ENCODE results near the gene ATP6V0A4. TPM values are rescaled to one million over a fixed set of nuclear protein-coding genes. Genes with fewer than 3 reads are reported as not detected.
A peak's percentile ranks its signal among the peaks of the same experiment; 100 is the strongest.
"Not testable (repeated sequence)": the region's sequence is repeated elsewhere in the genome, so short reads cannot be mapped to it uniquely, and the experiment has no call there.

Gene ATP6V0A4
- total RNA-seq, 1 donor from 2014 or later = not detected

GRCh38 chr7:138802706-138803105 is 4.7 kb upstream of the ATP6V0A4 start:
- no peak for DNase-seq

DNA sequence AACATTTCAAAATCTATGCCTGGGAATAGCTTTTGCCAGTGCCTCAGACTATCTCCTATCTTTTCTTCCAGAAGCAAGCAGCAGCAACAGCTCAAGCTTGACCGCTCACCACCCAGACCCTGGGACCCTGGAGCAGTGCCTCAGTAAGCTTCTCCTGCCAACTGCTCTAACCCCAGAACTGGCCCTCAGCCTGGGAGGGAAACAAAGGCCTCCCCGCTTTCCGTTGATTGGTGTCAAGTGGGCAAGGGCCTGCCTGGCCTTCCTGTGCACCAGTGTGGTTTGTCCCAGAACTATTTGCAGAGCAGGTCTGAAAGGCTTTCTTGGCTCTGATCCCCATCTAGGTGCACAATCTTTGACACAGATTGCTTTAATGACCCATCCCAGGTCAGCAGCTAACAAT is 3.3 kb upstream of the ATP6V0A4 start:
- DNase-seq = no peak

- DNase-seq = no peak
Observed at GRCh38 chr7:138799336-138800000, 1.5 kb upstream of the ATP6V0A4 start.

GRCh38 chr7:138798836-138799235 is 840 bp upstream of the ATP6V0A4 start:
- no peak for DNase-seq

GRCh38 chr7:138797046-138797445 is 950 bp downstream of the ATP6V0A4 start:
- DNase-seq = not testable (repeated sequence)

DNA sequence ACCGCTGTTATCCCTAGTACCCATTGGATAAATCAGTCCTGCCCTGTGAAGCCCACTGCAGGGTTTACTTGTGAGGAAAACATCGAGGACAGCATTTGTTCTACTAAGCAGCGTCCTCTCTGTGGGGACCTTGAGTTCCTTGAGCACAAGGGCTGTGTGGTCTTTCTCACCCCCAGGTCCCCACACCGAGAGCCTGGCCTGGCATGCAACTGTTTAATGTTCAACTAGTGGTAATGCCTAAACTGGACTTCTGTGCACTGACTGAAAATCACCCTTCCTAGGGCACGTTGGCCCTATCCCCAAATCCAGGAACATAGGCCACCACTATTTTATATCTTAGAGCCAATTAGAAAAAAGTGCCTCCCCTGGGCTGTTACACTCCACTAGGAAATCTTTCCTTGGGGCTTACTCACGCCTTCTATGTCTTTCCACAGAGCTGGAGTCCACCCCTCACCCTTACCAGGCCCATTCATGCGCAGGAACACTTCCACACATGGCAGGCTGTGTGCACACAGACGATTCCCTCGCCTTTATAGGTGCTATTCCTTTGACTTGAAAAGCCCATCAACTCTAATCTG is 1.9 kb downstream of the ATP6V0A4 start:
- DNase-seq = no peak

DNA sequence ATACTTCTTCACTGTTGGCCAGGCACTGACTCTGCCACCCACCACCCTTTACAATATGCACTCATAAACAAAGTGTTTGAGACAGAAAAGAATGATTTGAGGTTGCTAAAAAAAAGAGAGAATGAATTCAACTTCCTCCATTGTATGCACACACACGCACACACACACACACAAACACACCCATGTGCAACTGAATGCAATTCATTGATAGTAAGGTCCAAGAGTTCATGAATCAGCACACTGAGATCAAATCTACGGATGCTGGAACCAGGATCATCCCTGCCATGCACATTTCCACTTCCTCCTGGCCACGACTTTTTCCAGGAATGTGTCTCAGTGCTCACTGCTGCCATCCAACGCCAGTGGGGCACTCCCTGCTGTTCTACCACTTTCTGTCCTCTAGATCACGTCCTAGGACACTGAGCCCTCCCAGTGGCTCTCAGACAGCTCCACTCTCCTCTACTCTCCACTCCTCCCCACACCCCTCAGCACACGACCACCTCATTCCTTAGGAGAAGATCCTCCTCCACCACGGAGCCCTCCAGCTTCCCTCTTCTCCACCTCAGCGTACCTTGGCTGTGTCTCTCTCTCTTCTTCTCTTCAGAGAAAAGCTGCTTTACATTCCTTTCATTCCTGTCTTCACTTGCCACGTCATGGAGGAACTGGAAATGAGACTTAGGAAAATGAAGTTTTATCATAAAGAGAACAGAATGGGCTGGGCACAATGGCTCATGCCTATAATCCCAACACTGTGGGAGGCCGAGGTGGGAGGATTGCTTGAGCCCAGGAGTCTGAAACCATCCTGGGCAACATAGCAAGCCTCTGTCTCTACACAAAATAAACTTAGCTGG is 12.2 kb downstream of the ATP6V0A4 start:
- peak; percentile 3 for DNase-seq

GRCh38 chr7:138784692-138785091 is 13.3 kb downstream of the ATP6V0A4 start:
- DNase-seq = peak; percentile 44

- no peak for DNase-seq
Observed at GRCh38 chr7:138781004-138781403, 17.0 kb downstream of the ATP6V0A4 start.

DNA sequence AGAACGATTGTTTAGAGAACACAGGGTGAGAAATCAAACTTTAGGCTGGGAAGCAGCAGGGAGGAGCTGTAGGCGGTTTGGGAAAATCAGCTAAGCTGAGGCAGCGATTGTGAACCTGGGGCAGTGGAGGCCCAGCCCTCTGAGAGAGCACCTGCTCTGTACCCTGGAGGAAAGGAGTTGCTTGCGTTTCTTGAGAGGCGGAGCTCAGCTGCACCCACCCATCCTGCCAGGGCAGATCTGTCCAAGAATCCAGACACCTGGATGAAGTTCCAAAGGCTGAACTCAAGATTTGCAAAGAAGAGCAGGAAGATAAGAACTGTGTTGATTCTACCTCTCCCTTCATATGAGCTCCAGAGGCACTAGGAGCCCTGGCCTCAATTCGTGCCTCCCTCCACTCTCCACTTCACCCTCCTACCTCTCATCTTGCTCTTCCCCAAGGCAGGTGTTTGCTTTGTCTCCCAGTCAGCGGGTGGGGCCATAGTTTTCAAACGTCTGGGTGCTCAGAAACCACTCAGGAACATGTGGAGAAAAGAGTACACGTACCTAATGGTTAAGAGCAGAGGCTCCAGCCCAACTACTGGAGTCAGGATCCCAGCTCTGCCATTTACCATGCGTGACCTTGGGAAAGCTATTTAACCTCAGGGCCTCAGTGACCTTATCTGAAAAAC is 21.7 kb downstream of the ATP6V0A4 start:
- DNase-seq = no peak

DNA sequence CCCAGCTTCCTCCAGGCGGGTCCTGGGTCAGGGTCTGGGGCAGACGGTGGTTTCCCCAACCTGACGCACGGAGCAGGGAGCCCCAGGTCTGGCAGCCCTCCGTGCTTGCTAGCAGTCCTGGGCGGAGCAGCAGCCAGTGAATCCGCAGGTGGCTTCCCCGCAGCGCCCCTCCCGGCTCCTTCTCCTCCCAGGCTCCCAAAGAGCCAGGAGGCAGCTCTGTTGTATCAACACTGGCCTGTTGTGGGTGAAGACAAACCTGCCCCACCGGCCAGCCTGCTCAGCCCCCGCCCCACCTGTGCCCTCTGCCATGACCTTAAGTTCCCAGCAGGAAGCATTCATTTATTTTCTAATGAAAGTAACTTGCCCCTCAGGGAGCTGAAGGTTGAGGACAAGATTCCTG is 24.2 kb downstream of the ATP6V0A4 start:
- no peak for DNase-seq

DNA sequence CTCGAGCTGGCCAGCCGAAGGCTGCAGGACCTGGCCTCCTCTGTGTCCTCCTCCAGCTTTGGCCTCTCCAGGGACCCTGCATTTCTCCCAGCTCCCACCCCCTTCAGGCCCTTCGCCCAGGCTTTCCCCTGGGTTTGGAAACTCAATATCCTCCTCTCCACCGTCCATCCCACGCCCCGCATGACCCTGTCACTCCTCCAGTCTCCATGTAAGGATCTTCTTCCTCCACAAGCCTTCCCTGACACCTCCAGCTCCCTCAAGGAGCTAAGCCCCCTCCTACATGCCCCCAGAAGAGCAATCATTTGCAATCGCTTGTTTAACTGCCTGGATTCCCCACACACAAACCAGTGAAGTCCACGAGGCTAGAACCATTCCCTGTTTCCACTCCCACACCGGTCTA is 24.8 kb downstream of the ATP6V0A4 start:
- DNase-seq = no peak

DNA sequence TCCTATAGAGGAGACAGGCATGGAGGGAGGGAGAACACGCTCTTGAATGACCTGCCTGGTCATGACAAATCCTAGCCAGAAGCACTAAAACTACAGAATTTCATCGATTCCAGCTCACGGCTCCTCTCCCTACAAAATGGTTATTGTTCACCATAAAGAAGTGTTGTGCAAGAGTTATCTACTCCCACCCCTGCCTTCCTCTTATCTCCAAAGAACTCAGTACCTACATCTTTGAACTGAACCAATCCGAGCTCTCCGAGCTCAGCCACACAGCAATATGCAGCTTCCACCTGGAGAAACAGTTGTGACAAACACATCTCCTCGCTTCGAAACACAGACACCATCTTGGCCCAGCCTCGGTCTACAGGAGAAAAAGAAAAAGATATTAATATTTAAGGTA is 27.1 kb downstream of the ATP6V0A4 start:
- DNase-seq = no peak

GRCh38 chr7:138768241-138768640 is 29.8 kb downstream of the ATP6V0A4 start:
- DNase-seq = no peak

DNA sequence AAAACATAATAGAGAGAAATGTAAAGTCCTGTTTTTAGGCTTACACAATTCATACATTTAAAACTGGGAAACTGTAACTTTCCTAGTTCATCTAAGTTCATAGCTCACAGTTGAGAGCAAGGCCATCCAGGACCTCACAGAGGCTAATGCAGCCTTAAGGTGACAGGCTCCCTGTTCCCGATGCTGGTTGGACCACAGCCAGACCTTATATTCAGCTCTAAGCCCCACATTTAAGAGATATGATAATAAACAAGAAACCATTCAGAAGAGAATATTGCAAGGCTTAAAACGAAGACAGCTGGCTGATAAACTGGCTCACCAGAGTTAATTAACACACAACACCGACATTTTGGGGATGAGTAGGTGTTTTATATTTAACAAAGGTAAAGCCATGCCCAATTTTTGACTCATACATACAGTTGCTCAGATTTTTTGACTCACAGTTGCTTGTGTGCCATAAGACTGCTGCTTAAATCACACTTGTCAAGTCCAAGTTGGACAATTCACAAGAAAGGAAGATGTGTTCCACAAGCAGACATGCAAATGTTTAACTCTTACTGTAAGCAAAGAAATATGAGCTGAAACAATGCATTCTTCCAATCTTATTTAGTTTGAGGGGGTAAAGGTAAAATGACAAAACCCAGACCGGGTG is 41.3 kb downstream of the ATP6V0A4 start:
- DNase-seq = no peak

DNA sequence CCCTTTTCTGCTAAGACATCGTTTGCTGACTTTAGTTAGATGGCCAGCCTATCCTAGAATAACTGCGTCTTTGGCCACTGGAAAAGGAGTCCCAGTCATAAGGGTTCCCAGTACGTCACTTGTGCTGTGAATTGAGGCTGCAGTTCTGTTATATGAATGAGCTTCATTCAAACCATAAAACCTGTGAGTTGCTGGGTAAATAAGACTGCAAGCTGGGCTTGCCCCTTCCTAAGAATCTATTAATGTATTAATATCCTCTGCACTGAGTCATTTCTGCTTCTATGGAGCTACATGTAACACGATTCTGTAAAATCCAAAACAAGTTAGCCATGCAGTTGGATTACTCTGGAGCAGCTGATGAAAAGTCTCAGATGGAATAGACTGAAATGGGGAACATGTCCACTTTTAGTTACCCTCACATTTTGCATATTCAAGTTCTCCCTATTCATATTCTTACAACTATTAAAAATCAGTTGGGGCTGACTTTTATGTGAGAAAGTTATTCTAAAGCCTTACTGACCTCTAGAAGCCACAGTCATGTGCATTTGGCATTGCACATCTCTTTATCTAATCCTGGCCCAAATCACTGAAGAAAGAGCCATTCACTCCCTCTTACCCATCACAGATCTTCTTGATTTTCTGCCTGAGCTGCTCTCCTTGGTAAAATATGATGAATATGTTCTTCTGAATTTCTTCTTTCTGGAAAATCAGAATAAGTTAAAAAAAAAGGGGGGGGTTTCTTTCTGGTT is 42.0 kb downstream of the ATP6V0A4 start:
- no peak for DNase-seq

GRCh38 chr7:138755331-138755747 is 42.7 kb downstream of the ATP6V0A4 start:
- no peak for DNase-seq

DNA sequence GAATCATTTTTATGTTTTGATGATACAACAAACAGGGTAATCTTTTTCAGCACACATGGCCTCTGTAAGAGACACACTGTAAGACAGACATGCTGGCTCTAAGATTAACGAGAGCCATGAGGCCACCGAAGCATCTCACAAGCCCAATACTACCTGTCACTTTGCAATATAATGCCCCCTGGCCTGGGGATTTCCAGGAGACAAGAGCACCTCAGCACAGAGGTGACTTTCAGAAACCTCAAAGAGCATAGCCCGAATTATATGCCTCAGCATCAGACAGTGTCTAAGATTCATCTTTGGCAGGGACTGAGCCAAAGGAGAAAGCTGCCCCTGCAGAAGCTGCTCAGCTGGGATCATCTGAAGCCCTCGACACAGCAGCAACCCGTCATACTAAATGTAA is 44.4 kb downstream of the ATP6V0A4 start:
- DNase-seq = no peak

GRCh38 chr7:138753150-138753518 is 44.9 kb downstream of the ATP6V0A4 start:
- no peak for DNase-seq

DNA sequence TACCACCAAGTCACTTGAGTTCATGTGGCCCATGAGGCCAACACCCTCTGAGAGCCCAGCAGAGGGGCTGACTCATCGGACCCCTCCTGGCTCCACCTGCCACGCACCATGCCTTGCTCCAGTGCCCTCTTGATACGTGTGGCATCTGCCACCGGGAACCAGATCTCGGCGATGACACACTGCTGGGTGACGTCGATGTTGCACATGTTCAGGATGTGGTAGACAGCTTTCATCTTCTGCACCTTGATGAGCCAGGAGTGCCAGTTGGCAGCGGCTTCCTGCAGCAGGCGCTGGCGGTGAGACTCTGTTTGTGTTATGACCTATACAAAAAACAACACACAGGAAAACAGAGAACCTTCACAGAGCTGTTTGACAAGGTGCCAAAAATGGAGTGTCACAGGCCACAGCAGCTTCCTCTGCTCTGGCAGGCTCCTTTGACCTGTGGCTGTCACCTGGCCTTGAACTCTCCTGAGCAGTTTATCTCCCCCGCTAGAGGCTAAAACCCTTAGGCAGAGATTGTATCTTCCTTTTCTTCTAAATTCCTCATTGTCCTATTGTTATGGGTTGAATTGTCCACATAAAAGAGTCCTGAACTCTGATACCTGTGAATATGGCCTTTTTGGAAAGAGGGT is 45.4 kb downstream of the ATP6V0A4 start:
- DNase-seq = peak; percentile 12

DNA sequence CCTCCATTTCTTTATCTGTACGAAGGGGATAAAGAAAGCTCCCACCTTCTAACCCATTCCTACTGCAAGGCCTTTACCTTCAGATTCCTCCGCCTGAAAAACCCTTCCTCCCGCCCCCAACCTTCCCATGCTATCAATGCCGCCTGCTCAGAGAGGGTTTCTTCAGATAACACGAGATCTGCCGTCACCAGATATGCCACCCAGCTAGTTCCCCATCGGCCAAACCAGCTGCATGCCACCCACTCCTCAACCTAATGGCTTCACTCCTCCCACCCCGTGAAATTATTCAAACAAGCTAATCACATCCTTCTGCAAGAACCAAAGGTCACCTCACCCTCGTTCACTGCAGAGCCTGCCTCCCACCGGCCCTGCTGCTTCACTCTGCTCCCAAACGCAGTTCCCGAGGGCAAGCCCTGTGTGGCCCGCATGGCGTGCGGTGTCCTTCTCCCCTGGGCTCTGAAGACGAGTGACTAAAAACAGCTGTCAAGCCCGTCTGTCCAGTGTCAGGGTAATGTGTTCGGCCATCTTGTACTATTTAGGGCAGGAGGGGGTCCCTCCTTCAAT is 47.0 kb downstream of the ATP6V0A4 start:
- no peak for DNase-seq
